Endothelial cell of coronary artery (primary cell): ENCODE data around the gene DTNB. TPM values are rescaled to one million over a fixed set of nuclear protein-coding genes. Genes with fewer than 3 reads are reported as not detected.

Source experiments
- total RNA-seq: library from RNA; depleted of rRNA; stranded (reverse); fragments of >200 nt; gene quantifications from 2 replicates; pipeline ENCODE4 v1.2.3, GENCODE V29; 2014

Gene DTNB
- 3.2 and 5.1 TPM in 2 replicates for total RNA-seq

GRCh38 chr2:25673300-25674076 lies at the start of gene DTNB:
Gene DTNB (minus strand): TSS chr2:25673577. CDS start chr2:25652660, 20,917 bp downstream.

GRCh38 chr2:25341753-25342371 lies 331.5 kb downstream of the DTNB start, which contains the start of gene DNMT3A:
Gene DNMT3A (minus strand): TSS chr2:25341925. CDS start chr2:25313984, 27,941 bp downstream.

Other genes with a start within 250 kb of the DTNB start
- 4.7 and 5.6 TPM in 2 replicates for gene ASXL2, start 204.9 kb upstream of the DTNB start, total RNA-seq